IPS DF 4.7 (cell line): Measurements from ENCODE around the gene LHX3.
"Not testable (repeated sequence)": the region's sequence is repeated elsewhere in the genome, so short reads cannot be mapped to it uniquely, and the experiment has no call there.

ENCODE experiments used
- DNase-seq: peaks from one replicate; pipeline ENCODE4 v3.0.0-alpha.2; 2013; ENCODE audit warnings: low spot score; ENCODE audit errors: extremely low read depth

LHX3 gene

GRCh38 chr9:136155576-136155975 is 49.4 kb downstream of the LHX3 start:
- DNase-seq = no peak

- DNase-seq = no peak
Measured at GRCh38 chr9:136154943-136155342, 50.0 kb downstream of the LHX3 start.

- DNase-seq = no peak
Measured at GRCh38 chr9:136153381-136154065, 51.4 kb downstream of the LHX3 start.

- DNase-seq = no peak
Measured at GRCh38 chr9:136152931-136153330, 52.0 kb downstream of the LHX3 start.

- DNase-seq = no peak
Measured at GRCh38 chr9:136152543-136152866, 52.4 kb downstream of the LHX3 start.

GRCh38 chr9:136151848-136152542 is 52.9 kb downstream of the LHX3 start:
- no peak for DNase-seq

- DNase-seq = no peak
Measured at GRCh38 chr9:136151214-136151804, 53.6 kb downstream of the LHX3 start.

- DNase-seq = not testable (repeated sequence)
Measured at GRCh38 chr9:136150664-136151213, 54.2 kb downstream of the LHX3 start.

GRCh38 chr9:136149853-136150252 is 55.1 kb downstream of the LHX3 start:
- DNase-seq = no peak

- no peak for DNase-seq
Measured at GRCh38 chr9:136149337-136149736, 55.6 kb downstream of the LHX3 start.

GRCh38 chr9:136148766-136149165 is 56.2 kb downstream of the LHX3 start:
- no peak for DNase-seq

GRCh38 chr9:136147890-136148714 is 56.8 kb downstream of the LHX3 start:
- no peak for DNase-seq

- DNase-seq = no peak
Measured at GRCh38 chr9:136147038-136147889, 57.7 kb downstream of the LHX3 start.
